Activated effector memory CD4-positive, alpha-beta T cell treated with Interleukin-2 at 50 U/mL for 16 hours (primary cell): Measurements from ENCODE around the gene PCDHGB1.
A peak's percentile ranks its signal among the peaks of the same experiment; 100 is the strongest.
"Not testable (repeated sequence)": the region's sequence is repeated elsewhere in the genome, so short reads cannot be mapped to it uniquely, and the experiment has no call there.

Experiments used
- DNase-seq: peaks from one replicate; pipeline ENCODE4 v3.0.0-alpha.2; 2020

PCDHGB1 gene

GRCh38 chr5:141349917-141350619, at the start of gene PCDHGB1:
PCDHGB1 (plus strand) TSS chr5:141350099; CDS start chr5:141350261, 162 bp downstream.
- DNase-seq = peak; percentile 7

GRCh38 chr5:141303756-141304155, 46.1 kb upstream of the PCDHGB1 start, which contains the start of gene SLC25A2:
SLC25A2 (minus strand) TSS chr5:141304049; CDS start chr5:141303865, 184 bp downstream.
- DNase-seq = no peak

DNA sequence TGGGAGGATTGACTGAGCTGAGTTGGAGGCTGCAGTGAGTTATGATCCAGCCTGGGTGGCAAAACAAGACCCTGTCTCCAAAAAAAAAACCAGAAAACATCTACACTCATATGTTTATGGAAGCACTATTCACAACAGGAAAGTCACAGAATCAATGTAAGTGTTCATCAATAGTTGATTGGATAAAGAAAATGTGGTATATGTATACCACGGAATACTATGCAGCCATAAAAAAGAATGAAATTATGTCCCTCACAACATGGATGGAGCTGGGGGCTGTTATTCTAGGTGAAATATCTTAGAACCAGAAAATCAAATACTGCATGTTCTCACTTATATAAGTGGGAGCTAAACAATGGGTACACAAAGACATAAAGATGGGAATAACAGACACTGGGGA, 43.3 kb upstream of the PCDHGB1 start:
- DNase-seq = no peak

DNA sequence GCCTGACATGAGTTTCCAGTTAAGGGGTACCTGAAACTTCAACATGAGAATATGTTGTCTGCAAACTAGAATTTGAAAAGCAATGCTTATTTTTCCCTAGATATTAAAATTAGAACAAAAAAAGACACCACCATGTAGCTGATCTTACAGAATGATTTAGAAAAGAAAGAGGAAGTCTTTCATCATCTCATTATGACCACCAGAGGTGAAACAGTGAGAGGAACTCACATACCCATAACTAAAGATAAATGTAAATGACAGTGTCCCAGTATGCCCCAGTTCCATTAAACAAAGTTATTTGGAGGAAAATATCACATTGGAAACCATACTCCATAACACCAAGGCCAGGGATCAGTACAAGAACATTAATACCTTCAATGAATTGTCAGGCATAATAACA, 36.2 kb upstream of the PCDHGB1 start:
- no peak for DNase-seq

GRCh38 chr5:141316963-141317362, 32.9 kb upstream of the PCDHGB1 start:
- DNase-seq = not testable (repeated sequence)

- no peak for DNase-seq
These were observed 30.7 kb upstream of the PCDHGB1 start for GRCh38 chr5:141319202-141319601.

GRCh38 chr5:141319699-141320098, 30.2 kb upstream of the PCDHGB1 start:
- no peak for DNase-seq

DNA sequence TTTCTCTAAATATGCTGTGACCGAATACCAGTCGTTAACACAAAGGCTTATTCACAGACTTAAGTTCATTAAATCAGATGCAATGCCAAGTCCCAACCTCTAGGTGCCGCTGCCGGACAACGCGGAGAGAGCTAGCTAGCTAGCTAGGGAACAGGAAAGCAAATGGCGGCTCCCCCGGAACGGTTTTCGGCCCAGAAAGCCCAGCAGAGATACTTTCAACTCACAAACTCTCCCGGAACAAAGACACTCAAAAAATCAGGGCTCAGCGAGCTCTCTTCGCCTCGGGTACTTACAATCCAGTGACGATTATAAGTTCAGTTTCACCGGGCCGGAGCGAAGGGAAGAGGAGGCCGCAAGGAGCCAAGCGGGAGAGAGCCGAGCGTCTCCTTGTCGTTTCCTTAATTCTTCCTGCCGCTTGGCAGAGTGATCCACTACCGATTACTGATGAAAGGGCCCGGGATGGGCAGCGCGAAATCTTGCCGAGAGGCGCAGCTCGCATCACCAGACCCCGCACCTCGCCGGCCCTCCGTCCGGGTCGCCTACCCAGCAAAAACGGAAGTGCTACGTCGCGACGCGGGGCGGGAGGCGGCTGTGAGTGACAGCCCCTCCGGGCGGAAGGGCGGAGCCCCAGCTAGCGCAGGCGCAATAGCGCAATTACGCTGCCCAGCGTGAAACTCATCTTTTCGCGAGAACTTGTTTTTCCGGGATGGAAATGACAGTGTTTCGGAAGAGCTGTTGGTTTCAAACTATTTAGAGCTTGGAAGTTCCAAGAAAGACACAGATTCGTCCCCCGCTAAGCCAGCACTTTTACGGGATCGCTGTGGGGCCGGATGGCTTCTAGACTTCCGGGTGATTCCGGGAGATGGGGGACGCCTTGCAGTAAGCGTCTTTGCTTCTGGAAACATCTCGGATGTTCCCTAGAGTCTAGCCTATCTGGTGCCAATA, 29.4 kb upstream of the PCDHGB1 start, which contains the start of gene TAF7:
TSS of gene TAF7 (minus strand) at position 560 of the 945 bp plus-strand sequence. CDS start 740 bp downstream, outside the sequence.
- peak; percentile 87 for DNase-seq

DNA sequence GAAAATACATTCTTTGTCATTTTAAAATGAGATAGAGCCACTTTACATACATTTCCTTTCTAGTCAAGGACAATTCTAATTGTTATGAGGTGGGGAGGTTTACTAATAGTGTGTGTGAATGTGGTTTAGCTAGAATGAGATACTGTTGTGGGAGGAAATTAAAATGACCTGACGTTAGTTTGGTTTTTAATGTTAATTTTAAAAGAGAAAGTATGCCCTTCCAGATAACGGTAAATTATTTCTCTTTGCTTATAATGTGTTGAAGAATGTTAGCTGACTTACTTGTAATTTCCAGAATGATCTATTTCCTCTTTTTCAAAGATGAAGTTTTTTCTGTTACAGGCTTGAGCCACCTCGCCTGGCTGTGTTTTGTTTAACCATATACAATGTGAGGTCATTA, 27.6 kb upstream of the PCDHGB1 start:
- no peak for DNase-seq

DNA sequence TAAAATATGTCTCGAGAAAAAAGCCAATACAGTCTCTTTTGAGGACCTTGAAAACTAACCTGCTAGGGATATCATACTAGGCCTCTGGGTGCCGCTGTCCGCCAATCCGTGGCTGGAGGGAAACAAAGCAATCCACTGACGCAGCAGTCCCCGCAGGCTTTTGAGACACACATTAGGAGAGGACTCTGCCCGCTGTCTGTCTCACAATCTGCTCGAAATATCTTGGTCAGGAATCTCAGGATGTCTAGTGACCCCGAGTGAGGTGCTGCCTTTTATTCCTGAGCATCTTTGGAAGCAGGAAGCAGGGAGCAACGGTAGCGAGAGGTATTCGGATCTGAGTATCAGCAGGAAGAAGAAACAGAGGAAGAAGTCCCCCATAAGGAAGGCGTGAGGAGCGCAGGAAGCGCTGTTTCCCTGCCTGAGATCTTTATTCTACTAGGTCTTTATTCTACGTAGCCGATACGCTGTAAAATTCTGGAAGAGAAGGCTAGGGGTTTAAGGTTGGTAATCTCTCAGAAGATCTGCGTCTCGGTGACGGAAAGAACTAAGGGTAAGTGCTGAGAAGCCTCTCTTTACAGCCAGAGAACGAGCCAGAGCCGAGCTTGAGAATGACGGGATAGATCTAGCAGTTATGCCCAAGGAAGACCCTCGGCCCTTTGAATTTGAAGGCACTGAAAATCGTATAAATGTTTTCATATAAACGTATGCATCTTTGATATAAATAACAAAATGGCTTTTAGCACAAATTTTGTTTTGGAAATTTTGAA, 23.6 kb upstream of the PCDHGB1 start:
- DNase-seq = peak; percentile 64

DNA sequence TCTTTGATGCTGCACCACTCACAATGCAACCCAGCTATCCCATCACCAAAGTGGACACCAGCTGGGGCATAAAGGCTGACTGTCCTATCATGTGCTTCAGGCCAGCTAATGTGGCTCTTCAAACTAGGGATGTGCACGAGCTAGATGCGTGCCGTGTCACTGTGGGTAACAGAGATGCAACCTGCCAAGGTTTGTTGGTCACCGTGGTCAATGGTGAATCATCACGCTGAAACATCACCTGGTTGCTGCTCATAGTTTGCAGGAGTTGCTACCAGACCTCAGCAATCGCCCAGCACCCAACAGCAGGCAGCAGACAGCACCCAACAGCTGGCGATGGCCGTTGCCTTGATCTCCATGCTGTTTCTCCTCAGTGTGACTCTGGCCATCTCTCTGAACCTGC, 21.7 kb upstream of the PCDHGB1 start:
- DNase-seq = no peak

DNA sequence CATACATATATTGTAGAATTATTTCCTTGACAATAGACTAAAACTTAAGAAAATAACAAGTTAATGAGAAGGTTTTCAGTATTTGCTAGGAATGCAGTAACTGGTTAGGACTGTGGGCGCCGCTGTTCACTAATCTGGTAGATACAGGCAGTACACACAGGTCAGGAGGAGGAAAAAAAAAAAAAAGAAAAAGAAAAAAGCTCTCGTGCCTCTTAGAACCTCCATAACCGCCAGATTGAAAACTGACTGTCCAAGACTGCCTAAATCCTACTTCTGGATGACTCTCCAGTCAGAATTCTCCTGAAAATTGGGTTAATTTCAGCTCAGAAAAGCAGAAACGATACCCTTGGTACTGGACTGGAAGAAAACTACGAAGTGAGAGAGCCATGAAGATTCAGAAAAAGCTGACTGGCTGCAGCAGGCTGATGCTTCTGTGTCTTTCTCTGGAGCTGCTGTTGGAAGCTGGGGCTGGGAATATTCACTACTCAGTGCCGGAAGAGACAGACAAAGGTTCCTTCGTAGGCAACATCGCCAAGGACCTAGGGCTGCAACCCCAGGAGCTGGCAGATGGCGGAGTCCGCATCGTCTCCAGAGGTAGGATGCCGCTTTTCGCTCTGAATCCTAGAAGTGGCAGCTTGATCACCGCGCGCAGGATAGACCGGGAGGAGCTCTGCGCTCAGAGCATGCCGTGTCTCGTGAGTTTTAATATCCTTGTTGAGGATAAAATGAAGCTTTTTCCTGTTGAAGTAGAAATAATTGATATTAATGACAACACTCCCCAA, 19.4 kb upstream of the PCDHGB1 start, which contains the start of gene PCDHGA1:
TSS of gene PCDHGA1 (plus strand) at position 216 of the 782 bp plus-strand sequence.
- no peak for DNase-seq

GRCh38 chr5:141332571-141332970, 17.3 kb upstream of the PCDHGB1 start:
- DNase-seq = not testable (repeated sequence)

GRCh38 chr5:141338538-141339306, 11.2 kb upstream of the PCDHGB1 start, which contains the start of gene PCDHGA2:
PCDHGA2 (plus strand) TSS chr5:141338760.
- no peak for DNase-seq

GRCh38 chr5:141340781-141341354, 9.0 kb upstream of the PCDHGB1 start:
- not testable (repeated sequence) for DNase-seq

DNA sequence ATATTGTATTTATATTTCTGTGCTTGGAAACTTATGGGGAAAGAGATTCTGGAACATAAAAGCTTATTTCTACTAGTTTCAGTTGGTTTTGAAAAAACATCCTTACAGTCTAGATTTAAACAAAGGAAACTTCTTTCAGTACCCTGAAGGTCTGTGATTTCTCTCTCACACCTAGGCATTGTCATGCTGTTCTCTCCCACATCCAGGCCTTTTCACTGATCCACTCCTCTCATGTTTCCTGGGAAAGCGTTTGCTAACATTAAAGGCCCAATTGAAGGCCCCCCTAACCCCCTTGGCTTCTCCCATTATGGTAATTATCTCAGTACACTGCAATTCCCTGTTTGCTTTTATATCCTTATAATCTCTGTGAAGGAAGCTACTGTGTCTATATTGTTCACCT, 7.1 kb upstream of the PCDHGB1 start:
- DNase-seq = no peak

DNA sequence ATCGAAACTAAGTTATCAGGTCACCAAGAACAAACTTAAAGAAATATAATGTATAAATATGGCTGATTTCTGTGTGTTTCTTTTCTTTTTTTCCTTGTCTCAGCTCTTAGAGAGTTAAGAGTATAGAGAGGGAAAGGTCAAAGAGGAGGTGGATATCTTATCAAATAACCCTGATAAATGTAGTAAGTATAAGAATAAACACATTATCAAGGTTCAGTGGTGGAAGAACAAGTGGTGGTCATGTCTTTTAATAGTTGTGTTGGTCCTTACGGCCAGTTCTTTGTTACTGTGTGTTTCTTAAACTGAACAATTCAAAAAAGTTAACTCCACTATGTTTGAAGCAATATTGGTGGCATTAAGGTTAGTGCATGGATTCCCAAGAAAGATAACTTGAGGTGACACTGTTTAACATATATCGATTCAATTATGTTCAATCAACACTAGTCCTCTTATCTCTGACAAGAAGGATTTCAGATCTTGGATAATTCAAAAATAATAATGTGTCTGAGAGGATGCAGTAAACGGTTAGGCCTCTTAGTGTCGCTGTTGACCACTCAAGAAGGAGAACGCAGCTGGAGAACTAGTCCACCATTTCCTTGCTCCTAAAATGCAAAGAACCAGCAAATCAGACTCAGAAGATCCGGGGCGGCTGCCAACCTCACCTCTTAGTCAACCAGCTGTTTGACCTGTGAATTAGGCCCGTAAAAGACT, 6.5 kb upstream of the PCDHGB1 start, which contains the start of gene PCDHGA3:
TSS of gene PCDHGA3 (plus strand) at position 588 of the 711 bp plus-strand sequence. CDS start 205 bp downstream, outside the sequence.
- DNase-seq = no peak

- DNase-seq = no peak
These were observed 5.9 kb upstream of the PCDHGB1 start for GRCh38 chr5:141343953-141344463.

GRCh38 chr5:141345327-141345726, 4.6 kb upstream of the PCDHGB1 start:
- DNase-seq = no peak
